ENCODE data around the gene HAPSTR1.

DNA sequence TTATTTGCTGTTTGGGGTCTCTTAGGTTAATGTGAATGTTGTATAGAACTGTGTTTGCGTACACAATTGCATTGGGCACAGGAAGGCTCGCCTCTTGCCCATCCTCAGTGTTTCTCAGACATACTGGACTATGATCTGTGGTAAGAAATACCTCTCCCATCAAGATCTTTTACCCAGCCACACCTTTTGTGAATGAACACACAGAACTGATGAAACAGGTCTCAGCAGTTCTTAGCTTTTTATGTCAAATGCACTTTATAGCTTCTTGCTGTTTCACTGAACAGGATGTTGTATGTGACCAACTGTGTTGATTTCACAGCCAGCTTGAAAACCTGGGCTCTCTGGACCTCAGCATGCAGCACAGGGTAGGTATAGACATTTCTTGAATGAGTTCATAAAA lies 31.5 kb downstream of the HAPSTR1 start:
- TF ChIP-seq NANOG (IDR thresholded peaks at IDR 0.05; ENCODE audit: borderline replicate concordance), result no peak
- TF ChIP-seq EZH2 (IDR thresholded peaks at IDR 0.05; ENCODE audit: low read depth, unreplicated experiment), result no peak
- TF ChIP-seq, protein P1, sequence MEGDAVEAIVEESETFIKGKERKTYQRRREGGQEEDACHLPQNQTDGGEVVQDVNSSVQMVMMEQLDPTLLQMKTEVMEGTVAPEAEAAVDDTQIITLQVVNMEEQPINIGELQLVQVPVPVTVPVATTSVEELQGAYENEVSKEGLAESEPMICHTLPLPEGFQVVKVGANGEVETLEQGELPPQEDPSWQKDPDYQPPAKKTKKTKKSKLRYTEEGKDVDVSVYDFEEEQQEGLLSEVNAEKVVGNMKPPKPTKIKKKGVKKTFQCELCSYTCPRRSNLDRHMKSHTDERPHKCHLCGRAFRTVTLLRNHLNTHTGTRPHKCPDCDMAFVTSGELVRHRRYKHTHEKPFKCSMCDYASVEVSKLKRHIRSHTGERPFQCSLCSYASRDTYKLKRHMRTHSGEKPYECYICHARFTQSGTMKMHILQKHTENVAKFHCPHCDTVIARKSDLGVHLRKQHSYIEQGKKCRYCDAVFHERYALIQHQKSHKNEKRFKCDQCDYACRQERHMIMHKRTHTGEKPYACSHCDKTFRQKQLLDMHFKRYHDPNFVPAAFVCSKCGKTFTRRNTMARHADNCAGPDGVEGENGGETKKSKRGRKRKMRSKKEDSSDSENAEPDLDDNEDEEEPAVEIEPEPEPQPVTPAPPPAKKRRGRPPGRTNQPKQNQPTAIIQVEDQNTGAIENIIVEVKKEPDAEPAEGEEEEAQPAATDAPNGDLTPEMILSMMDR (conservative IDR thresholded peaks at IDR 0.05; ENCODE audit: low read depth in 2 of 2), result no peak
- TF ChIP-seq POLR2AphosphoS5 (IDR thresholded peaks at IDR 0.05; ENCODE audit: low read depth), result no peak
- TF ChIP-seq STAT1 (IDR thresholded peaks at IDR 0.05; ENCODE audit: unreplicated experiment), result no peak
- TF ChIP-seq, protein P2, sequence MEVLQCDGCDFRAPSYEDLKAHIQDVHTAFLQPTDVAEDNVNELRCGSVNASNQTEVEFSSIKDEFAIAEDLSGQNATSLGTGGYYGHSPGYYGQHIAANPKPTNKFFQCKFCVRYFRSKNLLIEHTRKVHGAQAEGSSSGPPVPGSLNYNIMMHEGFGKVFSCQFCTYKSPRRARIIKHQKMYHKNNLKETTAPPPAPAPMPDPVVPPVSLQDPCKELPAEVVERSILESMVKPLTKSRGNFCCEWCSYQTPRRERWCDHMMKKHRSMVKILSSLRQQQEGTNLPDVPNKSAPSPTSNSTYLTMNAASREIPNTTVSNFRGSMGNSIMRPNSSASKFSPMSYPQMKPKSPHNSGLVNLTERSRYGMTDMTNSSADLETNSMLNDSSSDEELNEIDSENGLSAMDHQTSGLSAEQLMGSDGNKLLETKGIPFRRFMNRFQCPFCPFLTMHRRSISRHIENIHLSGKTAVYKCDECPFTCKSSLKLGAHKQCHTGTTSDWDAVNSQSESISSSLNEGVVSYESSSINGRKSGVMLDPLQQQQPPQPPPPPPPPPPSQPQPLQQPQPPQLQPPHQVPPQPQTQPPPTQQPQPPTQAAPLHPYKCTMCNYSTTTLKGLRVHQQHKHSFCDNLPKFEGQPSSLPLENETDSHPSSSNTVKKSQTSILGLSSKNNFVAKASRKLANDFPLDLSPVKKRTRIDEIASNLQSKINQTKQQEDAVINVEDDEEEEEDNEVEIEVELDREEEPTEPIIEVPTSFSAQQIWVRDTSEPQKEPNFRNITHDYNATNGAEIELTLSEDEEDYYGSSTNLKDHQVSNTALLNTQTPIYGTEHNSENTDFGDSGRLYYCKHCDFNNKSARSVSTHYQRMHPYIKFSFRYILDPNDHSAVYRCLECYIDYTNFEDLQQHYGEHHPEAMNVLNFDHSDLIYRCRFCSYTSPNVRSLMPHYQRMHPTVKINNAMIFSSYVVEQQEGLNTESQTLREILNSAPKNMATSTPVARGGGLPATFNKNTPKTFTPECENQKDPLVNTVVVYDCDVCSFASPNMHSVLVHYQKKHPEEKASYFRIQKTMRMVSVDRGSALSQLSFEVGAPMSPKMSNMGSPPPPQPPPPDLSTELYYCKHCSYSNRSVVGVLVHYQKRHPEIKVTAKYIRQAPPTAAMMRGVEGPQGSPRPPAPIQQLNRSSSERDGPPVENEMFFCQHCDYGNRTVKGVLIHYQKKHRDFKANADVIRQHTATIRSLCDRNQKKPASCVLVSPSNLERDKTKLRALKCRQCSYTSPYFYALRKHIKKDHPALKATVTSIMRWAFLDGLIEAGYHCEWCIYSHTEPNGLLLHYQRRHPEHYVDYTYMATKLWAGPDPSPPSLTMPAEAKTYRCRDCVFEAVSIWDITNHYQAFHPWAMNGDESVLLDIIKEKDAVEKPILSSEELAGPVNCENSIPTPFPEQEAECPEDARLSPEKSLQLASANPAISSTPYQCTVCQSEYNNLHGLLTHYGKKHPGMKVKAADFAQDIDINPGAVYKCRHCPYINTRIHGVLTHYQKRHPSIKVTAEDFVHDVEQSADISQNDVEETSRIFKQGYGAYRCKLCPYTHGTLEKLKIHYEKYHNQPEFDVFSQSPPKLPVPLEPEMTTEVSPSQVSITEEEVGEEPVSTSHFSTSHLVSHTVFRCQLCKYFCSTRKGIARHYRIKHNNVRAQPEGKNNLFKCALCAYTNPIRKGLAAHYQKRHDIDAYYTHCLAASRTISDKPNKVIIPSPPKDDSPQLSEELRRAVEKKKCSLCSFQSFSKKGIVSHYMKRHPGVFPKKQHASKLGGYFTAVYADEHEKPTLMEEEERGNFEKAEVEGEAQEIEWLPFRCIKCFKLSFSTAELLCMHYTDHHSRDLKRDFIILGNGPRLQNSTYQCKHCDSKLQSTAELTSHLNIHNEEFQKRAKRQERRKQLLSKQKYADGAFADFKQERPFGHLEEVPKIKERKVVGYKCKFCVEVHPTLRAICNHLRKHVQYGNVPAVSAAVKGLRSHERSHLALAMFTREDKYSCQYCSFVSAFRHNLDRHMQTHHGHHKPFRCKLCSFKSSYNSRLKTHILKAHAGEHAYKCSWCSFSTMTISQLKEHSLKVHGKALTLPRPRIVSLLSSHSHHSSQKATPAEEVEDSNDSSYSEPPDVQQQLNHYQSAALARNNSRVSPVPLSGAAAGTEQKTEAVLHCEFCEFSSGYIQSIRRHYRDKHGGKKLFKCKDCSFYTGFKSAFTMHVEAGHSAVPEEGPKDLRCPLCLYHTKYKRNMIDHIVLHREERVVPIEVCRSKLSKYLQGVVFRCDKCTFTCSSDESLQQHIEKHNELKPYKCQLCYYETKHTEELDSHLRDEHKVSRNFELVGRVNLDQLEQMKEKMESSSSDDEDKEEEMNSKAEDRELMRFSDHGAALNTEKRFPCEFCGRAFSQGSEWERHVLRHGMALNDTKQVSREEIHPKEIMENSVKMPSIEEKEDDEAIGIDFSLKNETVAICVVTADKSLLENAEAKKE (CRISPR knock-in tag; IDR thresholded peaks at IDR 0.05), result no peak
- TF ChIP-seq, protein P3, sequence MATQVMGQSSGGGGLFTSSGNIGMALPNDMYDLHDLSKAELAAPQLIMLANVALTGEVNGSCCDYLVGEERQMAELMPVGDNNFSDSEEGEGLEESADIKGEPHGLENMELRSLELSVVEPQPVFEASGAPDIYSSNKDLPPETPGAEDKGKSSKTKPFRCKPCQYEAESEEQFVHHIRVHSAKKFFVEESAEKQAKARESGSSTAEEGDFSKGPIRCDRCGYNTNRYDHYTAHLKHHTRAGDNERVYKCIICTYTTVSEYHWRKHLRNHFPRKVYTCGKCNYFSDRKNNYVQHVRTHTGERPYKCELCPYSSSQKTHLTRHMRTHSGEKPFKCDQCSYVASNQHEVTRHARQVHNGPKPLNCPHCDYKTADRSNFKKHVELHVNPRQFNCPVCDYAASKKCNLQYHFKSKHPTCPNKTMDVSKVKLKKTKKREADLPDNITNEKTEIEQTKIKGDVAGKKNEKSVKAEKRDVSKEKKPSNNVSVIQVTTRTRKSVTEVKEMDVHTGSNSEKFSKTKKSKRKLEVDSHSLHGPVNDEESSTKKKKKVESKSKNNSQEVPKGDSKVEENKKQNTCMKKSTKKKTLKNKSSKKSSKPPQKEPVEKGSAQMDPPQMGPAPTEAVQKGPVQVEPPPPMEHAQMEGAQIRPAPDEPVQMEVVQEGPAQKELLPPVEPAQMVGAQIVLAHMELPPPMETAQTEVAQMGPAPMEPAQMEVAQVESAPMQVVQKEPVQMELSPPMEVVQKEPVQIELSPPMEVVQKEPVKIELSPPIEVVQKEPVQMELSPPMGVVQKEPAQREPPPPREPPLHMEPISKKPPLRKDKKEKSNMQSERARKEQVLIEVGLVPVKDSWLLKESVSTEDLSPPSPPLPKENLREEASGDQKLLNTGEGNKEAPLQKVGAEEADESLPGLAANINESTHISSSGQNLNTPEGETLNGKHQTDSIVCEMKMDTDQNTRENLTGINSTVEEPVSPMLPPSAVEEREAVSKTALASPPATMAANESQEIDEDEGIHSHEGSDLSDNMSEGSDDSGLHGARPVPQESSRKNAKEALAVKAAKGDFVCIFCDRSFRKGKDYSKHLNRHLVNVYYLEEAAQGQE (IDR thresholded peaks at IDR 0.05; ENCODE audit: unreplicated experiment), result no peak
- no peak for TF ChIP-seq JUNB (IDR thresholded peaks at IDR 0.05; ENCODE audit: unreplicated experiment)
- TF ChIP-seq ZNF114 (CRISPR knock-in tag; IDR thresholded peaks at IDR 0.05), result no peak
